Left forelimb (tissue), 1 donor: ENCODE measurements around the gene ERC2.

Experiments
- DNase-seq: peaks from one replicate; pipeline ENCODE4 v3.0.0-alpha.2; 2018; ENCODE audit warnings: low spot score

ERC2 gene

DNA sequence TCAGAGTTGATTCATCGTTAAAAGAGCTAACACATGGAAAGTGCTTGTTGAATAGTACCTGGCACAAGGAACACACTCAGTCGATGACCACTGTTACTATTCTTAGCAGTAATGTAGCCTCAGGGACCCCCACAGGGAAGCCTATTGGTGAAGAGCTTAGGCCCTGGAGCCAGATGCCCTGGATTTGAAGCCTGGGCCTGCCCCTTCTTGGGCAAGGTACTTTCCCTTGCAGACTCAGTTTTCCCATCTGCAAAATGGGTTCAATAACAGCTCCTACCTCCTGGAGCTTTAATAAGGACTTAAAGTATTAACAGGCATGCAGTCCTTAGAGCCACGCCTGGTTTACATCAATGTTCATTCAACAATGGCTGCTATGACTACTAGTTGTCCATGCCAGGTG, 884.2 kb downstream of the ERC2 start:
- no peak for DNase-seq

DNA sequence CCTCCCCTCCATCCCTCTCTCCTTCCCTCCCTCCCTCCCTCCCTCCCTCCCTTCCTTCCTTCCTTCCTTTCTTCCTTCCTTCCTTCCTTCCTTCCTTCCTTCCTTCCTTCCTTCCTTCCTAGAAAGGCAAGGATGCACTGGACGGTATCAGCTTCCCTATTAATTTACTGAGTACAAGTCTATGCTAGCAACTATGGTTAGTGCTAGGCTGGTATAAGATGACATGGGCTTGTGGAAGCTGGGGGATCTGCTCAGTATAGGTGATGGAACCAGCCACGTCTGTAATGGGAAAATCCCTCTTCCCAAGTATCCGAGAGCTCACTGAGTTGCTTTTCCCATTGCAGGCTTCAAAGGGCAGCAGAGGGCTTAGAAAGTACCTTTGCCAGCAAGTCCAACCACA, 884.8 kb downstream of the ERC2 start:
- DNase-seq = no peak

DNA sequence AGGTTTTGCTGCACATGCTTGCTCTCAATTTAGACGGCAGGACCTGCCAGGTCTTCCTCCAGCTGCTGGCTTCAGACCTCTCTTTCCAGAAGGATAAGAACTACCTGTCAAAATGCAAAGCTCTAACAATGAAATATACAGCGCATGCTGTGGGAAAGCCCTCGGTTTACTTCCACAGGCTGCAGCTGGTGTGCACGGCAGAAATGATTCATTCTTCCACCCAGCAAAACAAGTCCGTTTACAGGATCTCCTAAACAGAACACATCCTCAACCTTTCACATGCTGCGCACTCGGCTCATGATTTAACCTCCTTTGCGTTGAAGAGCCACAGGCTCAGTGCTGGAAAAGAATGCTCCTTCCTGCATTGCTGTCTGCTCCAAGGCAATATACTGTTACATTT, 888.8 kb downstream of the ERC2 start:
- DNase-seq = no peak

DNA sequence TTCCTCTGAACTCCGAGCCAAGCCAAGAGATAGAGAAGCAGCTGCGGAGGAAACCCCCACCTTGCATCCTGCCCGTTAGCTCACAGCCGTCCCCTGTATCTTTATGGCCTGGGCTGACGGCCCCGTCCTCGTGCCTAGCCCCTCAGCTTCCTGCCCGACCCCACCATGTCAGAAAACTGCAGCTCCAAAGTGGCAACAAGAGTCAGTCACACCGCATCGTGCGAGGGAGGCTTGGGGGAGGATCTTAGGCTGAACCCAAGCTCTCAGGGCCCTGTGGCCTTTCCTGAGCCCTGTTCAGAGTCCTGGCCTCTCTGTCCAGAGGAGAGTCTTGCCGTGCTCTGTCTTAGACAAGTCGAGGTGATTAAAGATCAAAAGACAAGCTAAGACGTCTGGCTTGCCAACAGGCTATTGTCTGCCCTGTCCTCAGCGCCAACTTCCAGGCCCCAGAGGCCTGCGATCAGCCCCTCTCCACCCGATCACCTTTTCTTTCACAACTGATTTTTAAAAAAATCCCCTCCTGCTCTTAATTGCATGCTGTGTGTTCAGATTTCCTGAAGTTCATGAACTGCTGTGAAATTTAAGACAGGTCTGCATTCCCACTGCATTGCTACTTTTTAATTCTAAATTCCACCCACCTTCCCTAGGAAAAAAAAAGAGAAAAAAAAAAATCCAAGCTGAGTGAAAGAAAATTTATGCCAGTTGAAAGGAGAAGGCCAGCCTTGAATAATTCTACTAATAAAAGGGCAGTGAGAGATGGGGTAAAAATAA, 891.5 kb downstream of the ERC2 start:
- DNase-seq = no peak

GRCh38 chr3:55574671-55575070, 893.6 kb downstream of the ERC2 start:
- DNase-seq = no peak

DNA sequence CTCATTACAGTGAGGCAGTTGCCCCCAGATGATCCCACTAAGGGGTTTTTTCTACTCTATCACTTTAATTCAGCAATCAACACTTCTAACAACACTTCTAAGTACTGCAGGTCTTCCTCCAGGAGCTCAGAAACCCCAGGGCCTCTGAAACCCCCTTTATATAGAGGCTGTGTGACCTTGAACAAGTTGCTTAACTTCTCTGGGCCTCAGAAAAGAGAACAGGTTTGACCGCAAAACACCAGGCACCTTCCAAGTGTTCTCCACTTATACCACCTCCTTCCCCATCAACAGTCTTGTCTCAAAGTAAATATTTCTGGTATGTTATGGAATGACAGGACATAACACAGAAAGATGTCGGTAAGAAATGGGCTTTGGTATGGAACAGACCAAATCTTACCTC, 895.5 kb downstream of the ERC2 start:
- no peak for DNase-seq

DNA sequence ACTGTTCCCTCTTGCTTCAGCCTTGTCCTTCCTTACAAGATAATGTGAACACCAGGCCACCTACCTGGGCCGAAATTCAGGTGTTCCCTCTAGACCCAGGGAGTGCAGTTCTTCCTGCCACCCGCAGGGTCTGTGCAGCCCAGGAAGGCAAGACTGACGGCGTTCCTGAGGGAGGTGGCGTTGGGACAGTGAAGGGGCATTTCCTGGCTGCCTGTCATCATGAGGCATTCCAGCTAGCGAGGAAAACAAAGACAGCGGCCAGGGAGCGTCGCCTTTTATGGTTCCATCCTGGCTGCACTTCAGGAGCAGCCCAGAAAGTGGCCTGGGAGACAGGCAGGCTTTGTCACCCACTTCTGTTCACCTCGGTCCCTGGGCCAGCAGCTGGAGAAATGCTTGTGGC, 896.4 kb downstream of the ERC2 start:
- DNase-seq = no peak

- no peak for DNase-seq
These were observed 897.0 kb downstream of the ERC2 start for GRCh38 chr3:55571216-55571813.

- DNase-seq = no peak
These were observed 898.0 kb downstream of the ERC2 start for GRCh38 chr3:55570271-55570711.

GRCh38 chr3:55569033-55569599, 899.2 kb downstream of the ERC2 start:
- no peak for DNase-seq

GRCh38 chr3:55567615-55568014, 900.7 kb downstream of the ERC2 start:
- DNase-seq = no peak

- no peak for DNase-seq
These were observed 901.1 kb downstream of the ERC2 start for GRCh38 chr3:55567121-55567520.

DNA sequence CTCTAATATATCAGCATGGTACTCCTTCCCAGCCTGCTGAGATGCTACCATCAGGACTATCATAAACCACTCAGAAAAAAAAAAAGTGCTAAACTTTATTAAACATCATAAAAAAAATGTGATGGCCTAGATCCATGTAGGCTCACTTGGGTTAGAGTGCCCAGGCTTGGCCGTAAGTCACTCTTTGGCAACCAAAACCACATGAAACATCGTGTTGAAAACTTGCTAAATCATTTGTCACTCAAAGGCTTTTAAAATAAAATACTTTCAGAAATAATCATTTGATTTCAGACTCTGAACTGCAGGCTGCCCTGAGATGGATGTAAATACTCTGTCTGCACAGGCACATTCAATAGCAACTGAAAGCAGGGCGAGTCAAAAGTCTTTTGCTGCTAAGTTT, 902.7 kb downstream of the ERC2 start:
- DNase-seq = no peak

GRCh38 chr3:55564726-55565125, 903.5 kb downstream of the ERC2 start:
- no peak for DNase-seq

DNA sequence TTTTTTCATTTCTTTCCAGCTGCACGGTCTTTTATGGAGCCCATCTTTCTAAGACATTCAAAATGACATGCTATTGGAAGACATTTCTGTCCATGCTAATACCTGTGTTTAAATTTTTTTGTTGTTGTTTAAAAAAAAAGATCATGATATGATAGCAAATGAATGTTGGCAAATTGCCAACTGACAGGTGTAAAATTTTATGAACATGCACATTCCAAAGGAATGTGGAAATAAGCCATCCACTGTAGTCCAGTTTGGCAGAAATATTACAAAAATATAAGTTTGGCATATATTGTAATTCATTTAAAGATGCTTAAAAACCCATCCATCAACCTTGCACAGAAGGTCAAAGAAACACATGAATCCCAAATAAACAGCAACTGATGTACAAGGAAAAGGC, 905.6 kb downstream of the ERC2 start:
- DNase-seq = no peak

GRCh38 chr3:55559500-55560423, 908.5 kb downstream of the ERC2 start:
- no peak for DNase-seq

GRCh38 chr3:55558316-55558715, 910.0 kb downstream of the ERC2 start:
- no peak for DNase-seq

- DNase-seq = no peak
These were observed 910.7 kb downstream of the ERC2 start for GRCh38 chr3:55557549-55557948.

DNA sequence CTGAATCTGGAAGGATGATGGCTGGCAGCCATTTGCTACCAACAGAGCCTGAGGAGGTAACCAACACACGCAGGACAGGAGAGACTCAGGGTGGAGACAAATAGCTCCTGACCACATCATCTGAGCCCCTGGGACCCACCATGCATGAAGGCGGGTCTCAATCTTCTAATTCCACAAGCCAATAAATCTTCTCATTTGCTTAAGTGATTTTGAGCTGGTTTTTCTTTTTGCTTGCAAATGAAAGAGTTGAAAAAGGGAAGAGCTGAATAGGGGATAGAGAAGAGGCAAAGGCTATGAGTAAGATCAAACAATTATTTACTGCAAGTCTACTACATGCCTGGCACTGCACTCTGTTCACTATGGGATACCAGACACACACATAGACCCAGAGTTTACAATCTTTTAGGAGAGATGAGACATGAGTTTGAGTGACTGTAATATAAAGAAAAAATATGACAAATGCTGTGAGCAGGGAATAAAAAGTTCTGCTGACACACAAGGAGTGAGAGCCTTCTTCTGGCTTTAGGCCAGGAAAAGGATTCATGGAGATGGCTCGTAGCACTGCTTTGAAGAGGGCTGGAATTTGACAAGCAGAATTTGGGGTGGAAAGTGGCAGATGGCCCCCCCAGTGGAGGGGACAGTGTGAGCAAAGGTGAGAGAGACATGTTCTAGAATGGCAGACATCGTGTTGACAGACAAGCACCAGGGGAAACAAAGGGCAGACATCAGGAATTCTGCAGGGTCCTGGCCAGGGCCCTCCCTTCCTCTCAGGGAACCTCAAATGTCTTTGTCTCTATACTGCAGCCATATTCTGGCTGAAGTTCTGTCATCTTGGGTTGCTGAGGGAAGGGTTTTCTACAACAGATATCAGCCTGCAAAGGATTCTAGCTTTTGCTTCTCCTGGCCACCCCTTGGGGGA, 911.4 kb downstream of the ERC2 start:
- DNase-seq = no peak

DNA sequence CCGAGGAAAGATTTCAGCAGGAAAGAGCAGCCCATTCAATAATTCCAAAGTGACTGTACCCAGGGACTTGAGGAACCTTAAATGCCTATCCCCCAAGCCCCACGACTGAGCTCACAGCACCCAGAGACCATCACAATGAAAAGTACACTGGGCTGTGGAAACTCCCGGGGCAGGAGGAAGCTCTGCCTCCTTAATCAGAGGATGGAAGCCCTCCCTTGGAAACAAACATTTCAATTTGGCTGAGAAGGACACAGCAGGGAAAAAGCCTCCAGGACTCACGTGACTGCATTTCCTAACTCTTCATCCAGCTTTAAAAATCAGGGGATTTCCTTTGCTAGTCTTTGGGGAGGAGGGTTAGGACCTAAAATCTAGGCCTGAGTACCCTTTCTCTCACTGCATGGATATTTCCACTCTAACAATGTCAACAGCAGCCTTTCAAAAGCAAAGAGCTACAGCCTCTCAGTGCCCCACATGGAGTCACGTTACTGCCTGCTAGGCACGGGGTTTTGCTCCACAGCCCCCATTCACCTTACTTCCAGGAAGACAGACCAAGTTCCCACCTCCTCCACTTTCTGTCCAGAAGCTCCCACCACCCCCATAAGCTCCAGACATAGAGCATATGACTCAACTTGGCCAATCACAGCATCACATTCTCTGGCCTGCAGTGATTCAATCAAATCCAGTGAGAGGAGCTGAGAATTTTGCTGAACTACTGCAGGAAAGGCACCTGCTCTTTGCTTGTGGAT, 912.2 kb downstream of the ERC2 start:
- no peak for DNase-seq
